Activated CD4-positive, alpha-beta T cell treated with anti-CD3 and anti-CD28 coated beads for 24 hours (primary cell): ENCODE data around the gene HTR3C.

ENCODE experiments used
- DNase-seq, 2 donors: peaks; one replicate each; pipeline ENCODE4 v3.0.0-alpha.2; 2020; ENCODE audit warnings: low read depth in 2 of 2

HTR3C gene

DNA sequence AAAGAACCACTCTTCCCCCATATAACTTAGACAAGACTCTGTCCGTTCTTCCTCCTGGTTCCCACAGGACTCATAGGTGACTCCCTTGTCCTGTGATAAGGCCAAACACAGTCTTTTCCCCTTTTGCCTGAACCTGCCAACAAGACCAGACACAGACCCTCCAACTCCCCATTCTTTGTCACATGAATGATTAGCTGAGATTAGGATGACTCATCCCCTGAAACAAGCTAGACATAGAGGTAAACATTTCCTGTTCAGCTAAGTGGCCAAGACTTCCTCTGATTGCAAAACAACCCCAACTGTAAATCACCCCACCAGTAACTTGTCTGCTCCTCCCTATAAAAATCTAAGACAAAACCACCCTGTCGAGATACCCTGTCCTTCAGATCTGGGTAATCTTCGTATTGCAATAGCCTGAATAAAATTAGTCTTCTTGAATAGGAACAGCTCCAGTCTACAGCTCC, 32.6 kb downstream of the HTR3C start:
- no peak for DNase-seq

DNA sequence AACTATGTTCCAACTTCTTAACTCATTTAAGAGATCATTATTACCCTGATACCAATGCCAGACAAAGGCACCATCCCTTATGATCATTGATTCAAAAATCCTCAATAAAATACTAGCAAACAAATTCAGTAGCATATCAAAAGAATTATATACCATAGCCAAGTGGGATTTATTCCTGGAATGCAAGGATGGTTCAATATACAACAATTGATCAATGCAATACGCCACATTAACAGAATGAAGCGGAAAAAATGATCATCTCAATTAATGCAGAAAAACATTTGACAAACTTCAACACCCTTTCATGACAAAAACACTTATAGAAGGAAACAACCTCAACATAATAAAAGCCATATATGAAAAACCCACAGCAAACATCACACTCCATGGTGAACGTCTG, 39.4 kb downstream of the HTR3C start:
- DNase-seq: no peak

DNA sequence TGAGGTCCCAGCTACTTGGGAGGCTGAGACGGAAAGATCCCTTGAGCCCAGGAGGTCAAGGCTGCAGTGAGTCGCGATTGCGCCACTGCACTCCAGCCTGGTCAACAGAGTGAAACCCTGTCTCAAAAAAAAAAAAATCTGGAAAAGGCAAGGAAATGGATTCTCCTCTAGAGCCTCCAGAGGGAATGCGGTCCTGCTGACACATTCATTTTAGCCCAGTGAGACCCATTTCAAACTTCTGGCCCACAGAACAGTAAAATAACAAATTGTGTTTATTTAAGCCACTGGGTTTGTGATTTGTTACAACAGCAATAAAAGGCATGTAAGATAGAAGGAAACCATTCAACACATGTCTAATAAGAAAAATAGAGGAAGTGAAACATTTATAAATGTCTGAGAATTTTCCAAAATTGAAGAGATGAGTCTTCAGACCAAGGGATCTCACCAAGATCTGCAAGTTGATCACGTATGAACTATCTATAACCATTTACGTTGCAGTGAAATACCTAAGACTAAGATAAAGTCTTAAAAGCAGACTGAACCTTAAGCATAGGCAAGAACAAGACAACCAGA, 44.0 kb downstream of the HTR3C start, which contains the start of gene HTR3E:
Gene HTR3E (plus strand): TSS at position 254 of the 573 bp plus-strand sequence. CDS start 466 bp downstream, outside the sequence.
- no peak for DNase-seq

DNA sequence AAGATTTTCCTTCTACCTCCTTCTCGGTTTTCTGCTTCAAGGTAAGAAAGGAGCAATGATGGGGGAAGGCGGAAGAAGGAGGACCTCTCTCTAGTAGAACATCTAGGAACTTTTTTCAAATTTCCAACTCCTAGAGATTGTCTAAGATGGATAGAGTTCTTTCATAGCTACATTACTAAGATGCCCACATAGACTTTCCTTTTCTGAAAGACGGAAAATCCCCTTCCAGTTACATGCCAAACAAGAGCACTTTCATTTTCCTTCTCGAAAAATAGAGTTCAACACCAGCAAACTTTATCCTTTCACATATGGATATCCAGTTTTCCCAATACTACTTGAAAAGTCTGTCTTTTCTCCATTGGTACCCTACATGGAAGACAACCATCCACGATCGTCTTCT, 44.7 kb downstream of the HTR3C start:
- no peak for DNase-seq

DNA sequence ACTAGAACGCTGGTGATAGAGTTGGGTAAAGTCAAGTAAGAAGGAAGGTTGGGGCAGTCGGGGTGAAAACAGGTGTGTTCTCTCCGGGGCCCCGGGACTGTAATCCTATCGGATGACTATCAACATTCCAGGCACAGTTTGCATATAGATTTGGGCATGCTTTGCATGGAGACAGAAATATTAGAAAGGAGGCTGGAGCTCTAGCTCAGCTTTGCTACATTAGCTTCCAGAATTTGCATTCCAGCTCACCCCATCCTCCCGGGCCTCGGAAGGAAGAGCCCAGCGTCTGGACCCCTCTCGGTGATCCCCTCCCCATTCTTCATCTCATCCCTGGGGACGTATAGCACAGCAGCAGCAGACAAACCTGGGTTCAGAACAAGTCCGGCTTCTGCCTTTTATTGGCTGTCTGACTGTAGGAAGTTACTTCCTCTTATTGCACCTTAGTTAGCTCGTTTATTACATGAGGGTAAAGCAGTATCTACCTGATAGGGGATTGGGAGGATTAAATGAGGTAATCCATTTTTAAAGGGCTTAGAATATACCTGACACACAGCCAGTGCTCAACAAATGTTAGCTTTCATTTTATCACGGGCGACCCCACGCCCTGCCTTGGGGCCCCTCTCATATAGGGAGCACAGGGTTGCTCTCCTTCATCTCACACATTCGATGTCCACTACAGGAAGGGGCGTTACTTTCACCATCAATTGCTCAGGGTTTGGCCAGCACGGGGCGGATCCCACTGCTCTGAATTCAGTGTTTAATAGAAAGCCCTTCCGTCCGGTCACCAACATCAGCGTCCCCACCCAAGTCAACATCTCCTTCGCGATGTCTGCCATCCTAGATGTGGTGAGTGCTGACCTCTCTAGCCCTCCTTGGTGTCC, 47.2 kb downstream of the HTR3C start:
- DNase-seq: no peak
